ENCODE data around the gene LPIN1. TPM values are rescaled to one million over a fixed set of nuclear protein-coding genes. Genes with fewer than 3 reads are reported as not detected.

Gene LPIN1
- total RNA-seq, 2 experiments from 2014 or later: 40.6 to 42.9 TPM

- H3K4me3 Mint-ChIP-seq: peak overlapping the region; percentile 11
- no peak overlapping the region for H3K27ac Mint-ChIP-seq
- POLR2A ChIA-PET: interaction anchor here (0.6 kb wide), 1 partner anchor 34 kb away, joined by 3 read pairs; no protein-coding TSS in a partner anchor
- CTCF ChIA-PET: interaction anchor here (0.8 to 1.4 kb wide), 5 partner anchors 9 to 858 kb away, joined by 3 to 7 read pairs (median 4); no protein-coding TSS in a partner anchor
- H3K4me1 Mint-ChIP-seq: peaks cover 29% of the 10 kb centered on the region
- peaks cover 5% of the 10 kb centered on the region for H3K9me3 Mint-ChIP-seq (ENCODE audit: low read depth)
- intact Hi-C loops (cut with DNase I, micrococcal nuclease): loop anchor here (1.0 to 10.0 kb wide), 9 partner anchors 32 to 1144 kb away; partner anchors contain the start of gene TRIB2 (in 2 of the 2)
- peaks cover 3% of the 10 kb centered on the region for H3K36me3 Mint-ChIP-seq (ENCODE audit: low read depth)
- DNase-seq: peak; percentile 30
- ATAC-seq: no peak
- peaks cover 13% of the 10 kb centered on the region for H3K27me3 Mint-ChIP-seq
Observed at GRCh38 chr2:11863103-11863502, 116.7 kb downstream of the LPIN1 start.

- Mint-ChIP-seq H3K9me3 (ENCODE audit: low read depth) (peaks cover 4% of the 10 kb centered on the region), H3K4me3 (peak overlapping the region; percentile 11), H3K36me3 (ENCODE audit: low read depth) (peaks cover 3% of the 10 kb centered on the region), H3K4me1 (peaks cover 29% of the 10 kb centered on the region), H3K27ac (no peak overlapping the region), H3K27me3 (peaks cover 13% of the 10 kb centered on the region)
- CTCF ChIA-PET: interaction anchor here (0.6 to 1.4 kb wide), 11 partner anchors 9 to 1102 kb away, joined by 3 to 8 read pairs (median 3); no protein-coding TSS in a partner anchor
- DNase-seq (peak; percentile 80), ATAC-seq (peak; percentile 49)
- POLR2A ChIA-PET: interaction anchor here (0.5 kb wide), 1 partner anchor 46 kb away, joined by 5 read pairs; no protein-coding TSS in a partner anchor
- intact Hi-C loops (cut with DNase I, micrococcal nuclease): loop anchor here (1.0 to 10.0 kb wide), 9 partner anchors 33 to 1144 kb away; partner anchors contain the start of gene TRIB2 (in 2 of the 2)
Observed at GRCh38 chr2:11863513-11864328, 117.3 kb downstream of the LPIN1 start.

- no peak overlapping the region for H3K4me3 Mint-ChIP-seq
- H3K27ac Mint-ChIP-seq: no peak overlapping the region
- H3K36me3 Mint-ChIP-seq (ENCODE audit: low read depth): no peaks in the 10 kb centered on the region
- intact Hi-C loops (cut with DNase I, micrococcal nuclease): loop anchor here (5.0 to 10.0 kb wide), 4 partner anchors 180 to 1068 kb away; partner anchors contain the start of gene TRIB2 (in 1 of the 2)
- ATAC-seq (no peak), DNase-seq (no peak)
- H3K4me1 Mint-ChIP-seq: peaks cover 29% of the 10 kb centered on the region
- CTCF ChIA-PET: interaction anchor here (0.7 to 1.4 kb wide), 8 partner anchors 26 to 1101 kb away, joined by 3 to 4 read pairs (median 3); no protein-coding TSS in a partner anchor
- POLR2A ChIA-PET: no interaction called here
- no peaks in the 10 kb centered on the region for H3K9me3 Mint-ChIP-seq (ENCODE audit: low read depth)
- peaks cover 11% of the 10 kb centered on the region for H3K27me3 Mint-ChIP-seq
Observed at GRCh38 chr2:11864724-11865123, 118.3 kb downstream of the LPIN1 start.

GRCh38 chr2:11865378-11865777 lies 118.9 kb downstream of the LPIN1 start:
- ATAC-seq (no peak), DNase-seq (peak; percentile 17)
- Mint-ChIP-seq H3K27me3 (peaks cover 11% of the 10 kb centered on the region), H3K4me3 (no peak overlapping the region), H3K4me1 (peaks cover 30% of the 10 kb centered on the region), H3K36me3 (ENCODE audit: low read depth) (no peaks in the 10 kb centered on the region), H3K9me3 (ENCODE audit: low read depth) (no peaks in the 10 kb centered on the region), H3K27ac (no peak overlapping the region)
- ChIA-PET CTCF (interaction anchor here (0.5 to 1.4 kb wide), 10 partner anchors 25 to 1100 kb away, joined by 3 to 4 read pairs (median 3); partner anchors contain the start of gene LPIN1), POLR2A (no interaction called here)
- intact Hi-C loops (cut with DNase I, micrococcal nuclease): loop anchor here (10.0 kb wide), 3 partner anchors 179 to 849 kb away; partner anchors contain the start of gene TRIB2 (in 1 of the 2)

- H3K36me3 Mint-ChIP-seq (ENCODE audit: low read depth): no peaks in the 10 kb centered on the region
- ChIA-PET POLR2A (interaction anchor here (0.7 kb wide), 1 partner anchor 38 kb away, joined by 3 read pairs; no protein-coding TSS in a partner anchor), CTCF (interaction anchor here (0.5 to 1.2 kb wide), 7 partner anchors 38 to 802 kb away, joined by 3 to 4 read pairs (median 3); partner anchors contain the start of gene LPIN1)
- intact Hi-C loops (cut with DNase I, micrococcal nuclease): loop anchor here (10.0 kb wide), 3 partner anchors 179 to 849 kb away; partner anchors contain the start of gene TRIB2 (in 1 of the 2)
- H3K4me3 Mint-ChIP-seq: no peak overlapping the region
- no peak for ATAC-seq
- H3K27me3 Mint-ChIP-seq: peaks cover 11% of the 10 kb centered on the region
- DNase-seq: no peak
- H3K9me3 Mint-ChIP-seq (ENCODE audit: low read depth): no peaks in the 10 kb centered on the region
- no peak overlapping the region for H3K27ac Mint-ChIP-seq
- peaks cover 33% of the 10 kb centered on the region for H3K4me1 Mint-ChIP-seq
Observed at GRCh38 chr2:11865805-11866204, 119.4 kb downstream of the LPIN1 start.

GRCh38 chr2:11866358-11867335 lies 120.2 kb downstream of the LPIN1 start:
- Mint-ChIP-seq H3K27ac (no peak overlapping the region), H3K9me3 (ENCODE audit: low read depth) (no peaks in the 10 kb centered on the region), H3K4me1 (peaks cover 34% of the 10 kb centered on the region), H3K36me3 (ENCODE audit: low read depth) (no peaks in the 10 kb centered on the region), H3K27me3 (peaks cover 11% of the 10 kb centered on the region), H3K4me3 (no peak overlapping the region)
- POLR2A ChIA-PET: interaction anchor here (0.7 kb wide), 1 partner anchor 39 kb away, joined by 3 read pairs; no protein-coding TSS in a partner anchor
- DNase-seq: peak; percentile 38
- CTCF ChIA-PET: interaction anchor here (0.7 to 1.1 kb wide), 3 partner anchors 39 to 420 kb away, joined by 3 to 4 read pairs (median 3); no protein-coding TSS in a partner anchor
- ATAC-seq: peak; percentile 83
- intact Hi-C loops (cut with DNase I, micrococcal nuclease): loop anchor here (10.0 kb wide), 3 partner anchors 178 to 848 kb away; partner anchors contain the start of gene TRIB2 (in 1 of the 2)

- H3K9me3 Mint-ChIP-seq (ENCODE audit: low read depth): no peaks in the 10 kb centered on the region
- ChIA-PET POLR2A (no interaction called here), CTCF (no interaction called here)
- ATAC-seq (no peak), DNase-seq (no peak)
- intact Hi-C loops (cut with DNase I, micrococcal nuclease): loop anchor here (10.0 kb wide), 3 partner anchors 177 to 847 kb away; partner anchors contain the start of gene TRIB2 (in 1 of the 2)
- H3K4me1 Mint-ChIP-seq: peaks cover 34% of the 10 kb centered on the region
- H3K27ac Mint-ChIP-seq: no peak overlapping the region
- peaks cover 6% of the 10 kb centered on the region for H3K27me3 Mint-ChIP-seq
- H3K36me3 Mint-ChIP-seq (ENCODE audit: low read depth): no peaks in the 10 kb centered on the region
- no peak overlapping the region for H3K4me3 Mint-ChIP-seq
Observed at GRCh38 chr2:11867926-11868325, 121.5 kb downstream of the LPIN1 start.

GRCh38 chr2:11869391-11869991 lies 123.1 kb downstream of the LPIN1 start:
- no peak for ATAC-seq
- H3K27ac Mint-ChIP-seq: no peak overlapping the region
- no peak for DNase-seq
- H3K9me3 Mint-ChIP-seq (ENCODE audit: low read depth): no peaks in the 10 kb centered on the region
- ChIA-PET CTCF (no interaction called here), POLR2A (no interaction called here)
- H3K36me3 Mint-ChIP-seq (ENCODE audit: low read depth): no peaks in the 10 kb centered on the region
- peaks cover 3% of the 10 kb centered on the region for H3K27me3 Mint-ChIP-seq
- peaks cover 24% of the 10 kb centered on the region for H3K4me1 Mint-ChIP-seq
- H3K4me3 Mint-ChIP-seq: no peak overlapping the region
- intact Hi-C loops (cut with DNase I, micrococcal nuclease): loop anchor here (10.0 kb wide), 3 partner anchors 175 to 845 kb away; partner anchors contain the start of gene TRIB2 (in 1 of the 2)

- ChIA-PET CTCF (no interaction called here), POLR2A (no interaction called here)
- H3K36me3 Mint-ChIP-seq (ENCODE audit: low read depth): no peaks in the 10 kb centered on the region
- H3K9me3 Mint-ChIP-seq (ENCODE audit: low read depth): no peaks in the 10 kb centered on the region
- peaks cover 3% of the 10 kb centered on the region for H3K27me3 Mint-ChIP-seq
- H3K4me1 Mint-ChIP-seq: peaks cover 23% of the 10 kb centered on the region
- H3K27ac Mint-ChIP-seq: no peak overlapping the region
- ATAC-seq (no peak), DNase-seq (no peak)
- H3K4me3 Mint-ChIP-seq: no peak overlapping the region
- intact Hi-C loops (cut with DNase I, micrococcal nuclease): no loop called here
Observed at GRCh38 chr2:11870064-11870463, 123.6 kb downstream of the LPIN1 start.

- CTCF ChIA-PET: interaction anchor here (0.6 kb wide), 1 partner anchor 199 kb away, joined by 3 read pairs; no protein-coding TSS in a partner anchor
- POLR2A ChIA-PET: no interaction called here
- Mint-ChIP-seq H3K27ac (no peak overlapping the region), H3K36me3 (ENCODE audit: low read depth) (no peaks in the 10 kb centered on the region), H3K4me1 (peaks cover 23% of the 10 kb centered on the region), H3K27me3 (peaks cover 3% of the 10 kb centered on the region), H3K9me3 (ENCODE audit: low read depth) (no peaks in the 10 kb centered on the region), H3K4me3 (no peak overlapping the region)
- intact Hi-C loops (cut with DNase I, micrococcal nuclease): no loop called here
- DNase-seq (no peak), ATAC-seq (no peak)
Observed at GRCh38 chr2:11870584-11870983, 124.2 kb downstream of the LPIN1 start.
